ENCODE data around the gene USP28. TPM values are rescaled to one million over a fixed set of nuclear protein-coding genes. Genes with fewer than 3 reads are reported as not detected.

The USP28 gene
- polyA plus RNA-seq, 2 of the 4 experiments (the other 2 are of a cell fraction), result 15.4 to 31.3 TPM

- Histone ChIP-seq H3K4me3 (no peak overlapping the region), H3K4me1 (peaks cover 8% of the 10 kb centered on the region; the same call in 2 of the 3 replicates), H3K27ac (no peak overlapping the region), H3K9me3 (no peaks in the 10 kb centered on the region), H3K4me2 (no peak overlapping the region)
- WGBS (ENCODE audit: missing lambda C conversion rate), result 56% methylated on average over 9 of the region's 9 CpGs
- ChIA-PET CTCF (interaction anchor here (1.2 to 3.6 kb wide), 3 partner anchors 12 to 353 kb away, joined by 3 to 16 read pairs (median 12); no protein-coding TSS in a partner anchor), POLR2A (no interaction called here)
- DNase-seq (ENCODE audit: low read depth in 1 of 2, low spot score in 1 of 2), result no peak
- TF ChIP-seq SREBF2 (IDR thresholded peaks at IDR 0.05) (no peak), ZC3H11A (IDR thresholded peaks at IDR 0.05) (no peak), RFX5 (IDR thresholded peaks at IDR 0.05) (no peak)
- TF ChIP-seq, protein P1, sequence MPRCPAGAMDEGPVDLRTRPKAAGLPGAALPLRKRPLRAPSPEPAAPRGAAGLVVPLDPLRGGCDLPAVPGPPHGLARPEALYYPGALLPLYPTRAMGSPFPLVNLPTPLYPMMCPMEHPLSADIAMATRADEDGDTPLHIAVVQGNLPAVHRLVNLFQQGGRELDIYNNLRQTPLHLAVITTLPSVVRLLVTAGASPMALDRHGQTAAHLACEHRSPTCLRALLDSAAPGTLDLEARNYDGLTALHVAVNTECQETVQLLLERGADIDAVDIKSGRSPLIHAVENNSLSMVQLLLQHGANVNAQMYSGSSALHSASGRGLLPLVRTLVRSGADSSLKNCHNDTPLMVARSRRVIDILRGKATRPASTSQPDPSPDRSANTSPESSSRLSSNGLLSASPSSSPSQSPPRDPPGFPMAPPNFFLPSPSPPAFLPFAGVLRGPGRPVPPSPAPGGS (IDR thresholded peaks at IDR 0.05), result no peak
- ATAC-seq, result no peak
- no peak for FAIRE-seq
Observed at GRCh38 chr11:113908098-113908497, 32.7 kb upstream of the USP28 start.

- H3K27ac ChIP-seq, result no peak overlapping the region
- 26% methylated on average over 8 of the region's 8 CpGs for WGBS (ENCODE audit: missing lambda C conversion rate)
- peaks cover 8% of the 10 kb centered on the region; the same call in 2 of the 3 replicates for H3K4me1 ChIP-seq
- DNase-seq (ENCODE audit: low read depth in 1 of 2, low spot score in 1 of 2) (no peak), FAIRE-seq (no peak), ATAC-seq (no peak)
- TF ChIP-seq CBX2 (IDR thresholded peaks at IDR 0.05; ENCODE audit: borderline replicate concordance, low read depth), result no peak
- TF ChIP-seq ZSCAN20 (CRISPR knock-in tag; IDR thresholded peaks at IDR 0.05), result no peak
- TF ChIP-seq, protein P2, sequence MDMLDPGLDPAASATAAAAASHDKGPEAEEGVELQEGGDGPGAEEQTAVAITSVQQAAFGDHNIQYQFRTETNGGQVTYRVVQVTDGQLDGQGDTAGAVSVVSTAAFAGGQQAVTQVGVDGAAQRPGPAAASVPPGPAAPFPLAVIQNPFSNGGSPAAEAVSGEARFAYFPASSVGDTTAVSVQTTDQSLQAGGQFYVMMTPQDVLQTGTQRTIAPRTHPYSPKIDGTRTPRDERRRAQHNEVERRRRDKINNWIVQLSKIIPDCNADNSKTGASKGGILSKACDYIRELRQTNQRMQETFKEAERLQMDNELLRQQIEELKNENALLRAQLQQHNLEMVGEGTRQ (IDR thresholded peaks at IDR 0.05), result no peak
- no peak for TF ChIP-seq RAD21 (conservative IDR thresholded peaks at IDR 0.05 in 1 of 2, IDR thresholded peaks at IDR 0.05 in 1 of 2)
- no peak for TF ChIP-seq NFE2L2 (conservative IDR thresholded peaks at IDR 0.05; ENCODE audit: low read length)
- no peak for TF ChIP-seq RNF2 (IDR thresholded peaks at IDR 0.05; ENCODE audit: borderline replicate concordance, low read depth)
- TF ChIP-seq FOSL2 (IDR thresholded peaks at IDR 0.05), result no peak
- TF ChIP-seq FOSL2 (CRISPR knock-in tag; IDR thresholded peaks at IDR 0.05), result no peak
- no peak for TF ChIP-seq HOXB5 (CRISPR knock-in tag; IDR thresholded peaks at IDR 0.05)
- TF ChIP-seq ATOH8 (CRISPR knock-in tag; IDR thresholded peaks at IDR 0.05; ENCODE audit: low read depth), result no peak
- TF ChIP-seq, protein P3, sequence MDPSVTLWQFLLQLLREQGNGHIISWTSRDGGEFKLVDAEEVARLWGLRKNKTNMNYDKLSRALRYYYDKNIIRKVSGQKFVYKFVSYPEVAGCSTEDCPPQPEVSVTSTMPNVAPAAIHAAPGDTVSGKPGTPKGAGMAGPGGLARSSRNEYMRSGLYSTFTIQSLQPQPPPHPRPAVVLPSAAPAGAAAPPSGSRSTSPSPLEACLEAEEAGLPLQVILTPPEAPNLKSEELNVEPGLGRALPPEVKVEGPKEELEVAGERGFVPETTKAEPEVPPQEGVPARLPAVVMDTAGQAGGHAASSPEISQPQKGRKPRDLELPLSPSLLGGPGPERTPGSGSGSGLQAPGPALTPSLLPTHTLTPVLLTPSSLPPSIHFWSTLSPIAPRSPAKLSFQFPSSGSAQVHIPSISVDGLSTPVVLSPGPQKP (IDR thresholded peaks at IDR 0.05; ENCODE audit: low read depth, low read length), result no peak
- no peaks in the 10 kb centered on the region for H3K9me3 ChIP-seq
- H3K4me3 ChIP-seq, result no peak overlapping the region
- ChIA-PET POLR2A (no interaction called here), CTCF (interaction anchor here (2.3 to 3.6 kb wide), 2 partner anchors 12 to 354 kb away, joined by 12 to 16 read pairs; no protein-coding TSS in a partner anchor)
- no peak overlapping the region for H3K4me2 ChIP-seq
Observed at GRCh38 chr11:113907681-113908080, 32.3 kb upstream of the USP28 start.

DNA sequence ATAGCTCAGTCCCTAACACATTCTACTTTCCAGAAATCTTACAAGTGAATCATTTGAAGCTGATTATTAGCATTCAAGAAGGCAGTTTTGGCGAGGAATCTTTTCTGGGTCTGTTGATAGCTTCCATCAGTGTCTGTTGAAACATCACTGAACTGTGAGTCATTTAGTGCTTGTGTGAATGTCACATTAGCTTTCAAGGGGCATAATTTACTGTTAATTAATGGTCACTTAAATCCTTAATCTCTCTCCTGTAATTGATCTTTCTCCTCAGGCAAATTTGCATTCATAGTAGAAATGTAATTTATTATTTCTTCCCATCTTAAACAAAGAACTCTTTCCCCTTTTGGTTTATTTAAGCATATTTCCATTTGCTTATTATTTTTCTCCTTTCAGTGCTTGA, 31.8 kb upstream of the USP28 start:
- H3K4me2 ChIP-seq, result no peak overlapping the region
- H3K4me1 ChIP-seq, result peaks cover 8% of the 10 kb centered on the region; the same call in 2 of the 3 replicates
- no peaks in the 10 kb centered on the region for H3K9me3 ChIP-seq
- H3K4me3 ChIP-seq, result no peak overlapping the region
- CTCF ChIA-PET, result interaction anchor here (1.2 to 3.6 kb wide), 3 partner anchors 10 to 354 kb away, joined by 3 to 16 read pairs (median 12); no protein-coding TSS in a partner anchor
- ATAC-seq (no peak), FAIRE-seq (no peak), DNase-seq (ENCODE audit: low read depth in 1 of 2, low spot score in 1 of 2) (no peak)
- 20% methylated on average over 1 of the region's 1 CpG for WGBS (ENCODE audit: missing lambda C conversion rate)
- H3K27ac ChIP-seq, result no peak overlapping the region
- POLR2A ChIA-PET, result no interaction called here
- no peak for TF ChIP-seq CHD4 (IDR thresholded peaks at IDR 0.05; ENCODE audit: borderline replicate concordance)
- no peak for TF ChIP-seq KDM5A (IDR thresholded peaks at IDR 0.05)
- TF ChIP-seq HOXB13 (CRISPR knock-in tag; IDR thresholded peaks at IDR 0.05; ENCODE audit: low read depth), result no peak
- no peak for TF ChIP-seq HDAC2 (IDR thresholded peaks at IDR 0.05)
- TF ChIP-seq RAD21 (conservative IDR thresholded peaks at IDR 0.05 in 1 of 2, IDR thresholded peaks at IDR 0.05 in 1 of 2), result no peak
- no peak for TF ChIP-seq PBX3 (IDR thresholded peaks at IDR 0.05)
- TF ChIP-seq MAFK (IDR thresholded peaks at IDR 0.05; ENCODE audit: partially characterized antibody), result no peak
- no peak for TF ChIP-seq EHMT2 (IDR thresholded peaks at IDR 0.05; ENCODE audit: low read depth)
- TF ChIP-seq NFE2L2 (conservative IDR thresholded peaks at IDR 0.05; ENCODE audit: low read length), result no peak
- no peak for TF ChIP-seq E2F6 (IDR thresholded peaks at IDR 0.05; ENCODE audit: borderline replicate concordance, low read depth)
- TF ChIP-seq MAX (IDR thresholded peaks at IDR 0.05), result no peak

All from A549 (cell line).